Measurements from ENCODE around the gene APBB1.
"Not testable (repeated sequence)": the region's sequence is repeated elsewhere in the genome, so short reads cannot be mapped to it uniquely, and the experiment has no call there.

APBB1 gene

GRCh38 chr11:6415797-6416196 lies 3.1 kb downstream of the APBB1 start:
- DNase-seq: no peak

DNA sequence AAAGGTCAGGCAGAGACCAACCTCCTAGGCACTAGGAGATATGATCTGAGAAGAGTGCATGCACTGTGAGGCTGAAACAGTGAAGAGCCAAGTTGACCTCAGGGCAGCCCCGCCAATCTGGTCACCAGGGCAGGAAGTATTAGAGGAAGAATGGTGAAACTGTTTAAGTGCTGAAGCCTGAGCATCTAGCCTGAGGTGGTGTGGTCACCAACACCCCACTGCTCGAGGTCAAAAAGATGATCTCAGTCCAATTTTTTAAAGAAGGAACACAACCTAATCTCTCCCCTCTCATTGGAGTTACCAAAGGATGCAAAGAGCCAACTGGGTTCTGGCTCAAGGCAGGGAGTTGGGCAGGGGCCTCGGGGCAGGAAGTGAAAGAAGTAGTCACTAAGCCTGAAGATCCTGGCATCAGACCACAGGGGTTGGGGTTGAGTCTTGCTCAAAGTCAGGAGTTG lies 4.0 kb downstream of the APBB1 start:
- no peak for DNase-seq

DNA sequence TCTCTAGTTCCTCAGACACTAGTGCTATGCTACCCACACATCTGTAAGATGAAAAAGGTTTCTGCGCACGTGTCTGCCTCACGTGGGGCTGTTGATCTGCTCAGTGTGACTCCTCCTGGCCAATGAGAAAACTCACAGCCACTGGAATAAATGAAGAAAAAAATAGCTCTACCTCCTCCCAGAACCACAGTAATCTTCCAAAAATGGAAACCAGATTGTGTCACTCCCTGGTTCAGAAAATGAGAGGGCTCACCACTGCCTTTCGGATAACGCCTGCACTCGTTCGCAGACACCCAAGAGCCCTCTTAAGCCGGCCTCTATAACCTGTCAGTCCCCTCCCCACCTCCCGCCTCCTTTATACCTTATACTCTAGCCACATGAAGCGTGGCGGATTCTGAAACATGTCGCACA lies 5.1 kb downstream of the APBB1 start:
- no peak for DNase-seq

DNA sequence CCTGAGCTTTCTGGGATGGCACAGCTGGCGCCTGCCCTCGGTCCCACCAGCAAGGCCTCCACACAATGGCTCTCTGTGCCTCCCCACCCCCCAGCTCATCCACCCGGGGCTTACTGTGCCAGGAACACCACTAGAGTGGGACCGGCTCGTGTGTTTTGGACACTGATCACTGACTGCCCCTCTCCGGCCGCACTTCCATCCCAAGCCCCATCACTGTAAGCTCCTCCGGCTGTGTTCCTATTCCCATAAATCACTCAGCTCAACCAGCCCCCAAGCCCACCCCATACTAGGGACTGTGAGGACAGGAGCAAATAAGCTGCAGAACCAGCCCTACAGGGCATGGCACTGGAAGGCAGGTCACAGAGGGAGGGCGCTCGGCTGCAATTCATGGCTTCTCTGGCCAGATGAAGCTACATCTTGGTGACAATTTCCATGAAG lies 7.3 kb downstream of the APBB1 start:
- DNase-seq: no peak

GRCh38 chr11:6410695-6411430 lies 8.0 kb downstream of the APBB1 start:
- no peak for DNase-seq

- no peak for DNase-seq
Observed at GRCh38 chr11:6406370-6406769, 12.5 kb downstream of the APBB1 start.

DNA sequence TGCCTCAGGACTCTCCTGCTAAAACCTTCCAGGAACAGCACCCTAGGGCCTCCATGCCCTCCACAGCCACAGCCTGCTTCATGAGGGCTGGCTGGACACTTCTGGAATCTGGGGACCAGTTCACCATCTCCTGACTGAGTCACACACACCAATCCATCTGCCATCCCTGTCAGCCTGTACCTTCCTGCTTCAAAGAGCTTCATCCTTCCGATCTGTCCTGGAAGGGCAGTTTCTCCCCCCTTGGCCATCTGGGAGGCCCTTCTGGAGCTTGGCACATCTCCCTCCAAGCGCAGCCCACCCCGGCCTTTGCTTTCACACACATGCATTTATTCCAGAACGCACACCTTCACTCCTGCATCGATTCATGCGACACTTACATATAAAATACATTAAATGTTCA lies 13.0 kb downstream of the APBB1 start:
- no peak for DNase-seq

DNA sequence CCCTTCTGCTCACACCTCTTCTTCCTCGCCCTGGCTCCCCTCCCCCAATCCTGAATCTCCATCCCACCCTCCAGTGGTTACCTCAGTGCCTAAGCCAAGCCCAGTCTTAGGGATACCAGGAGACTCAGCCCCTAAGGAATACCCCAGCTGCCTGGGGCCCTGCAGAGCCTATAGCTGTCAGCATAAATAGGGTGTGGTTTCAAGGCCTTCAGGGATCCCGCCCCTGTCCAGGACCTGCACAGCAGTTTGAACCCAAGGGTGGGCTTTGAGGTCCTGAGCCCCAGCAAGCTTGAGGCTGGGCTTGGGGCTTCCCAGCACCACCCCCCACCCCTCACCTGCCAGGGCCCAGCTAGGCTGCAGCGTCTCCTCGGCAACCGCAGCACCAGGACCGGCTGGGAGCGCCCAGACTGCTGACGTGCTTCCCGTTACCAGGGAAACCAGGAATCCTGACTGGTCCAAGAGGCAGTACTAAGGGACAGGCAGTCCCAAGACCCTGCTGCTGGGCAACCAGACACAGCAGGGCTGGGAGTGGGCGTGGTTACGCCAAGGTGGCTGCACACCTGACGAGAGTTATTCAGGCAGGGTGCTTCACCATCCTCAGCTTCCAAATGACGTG lies 13.7 kb downstream of the APBB1 start:
- peak; percentile 41 for DNase-seq

- no peak for DNase-seq
Observed at GRCh38 chr11:6404342-6405051, 14.4 kb downstream of the APBB1 start.

- no peak for DNase-seq
Observed at GRCh38 chr11:6403539-6403938, 15.4 kb downstream of the APBB1 start.

- DNase-seq: no peak
Observed at GRCh38 chr11:6402561-6402981, 16.3 kb downstream of the APBB1 start.

- DNase-seq: no peak
Observed at GRCh38 chr11:6402061-6402470, 16.8 kb downstream of the APBB1 start.

DNA sequence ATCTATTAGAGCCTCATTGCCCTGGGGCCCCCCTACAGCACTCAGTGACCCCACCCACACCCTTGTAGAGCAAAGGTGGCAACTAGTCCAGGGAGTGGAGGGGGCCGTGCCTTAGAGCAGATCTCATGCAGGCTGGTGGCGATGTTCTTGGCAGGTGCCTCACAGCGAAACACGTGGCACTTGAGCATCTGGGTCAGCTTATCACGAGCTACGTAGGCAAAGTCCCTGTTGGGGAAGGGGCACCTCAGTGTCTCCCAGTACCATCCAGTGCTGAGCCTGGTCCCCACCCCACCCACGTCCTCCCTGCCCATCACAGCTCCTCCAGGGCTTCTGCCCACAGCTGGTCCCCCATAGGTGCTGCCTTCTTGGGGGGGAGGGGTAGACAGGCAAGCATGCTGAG lies 17.4 kb downstream of the APBB1 start:
- DNase-seq: no peak

DNA sequence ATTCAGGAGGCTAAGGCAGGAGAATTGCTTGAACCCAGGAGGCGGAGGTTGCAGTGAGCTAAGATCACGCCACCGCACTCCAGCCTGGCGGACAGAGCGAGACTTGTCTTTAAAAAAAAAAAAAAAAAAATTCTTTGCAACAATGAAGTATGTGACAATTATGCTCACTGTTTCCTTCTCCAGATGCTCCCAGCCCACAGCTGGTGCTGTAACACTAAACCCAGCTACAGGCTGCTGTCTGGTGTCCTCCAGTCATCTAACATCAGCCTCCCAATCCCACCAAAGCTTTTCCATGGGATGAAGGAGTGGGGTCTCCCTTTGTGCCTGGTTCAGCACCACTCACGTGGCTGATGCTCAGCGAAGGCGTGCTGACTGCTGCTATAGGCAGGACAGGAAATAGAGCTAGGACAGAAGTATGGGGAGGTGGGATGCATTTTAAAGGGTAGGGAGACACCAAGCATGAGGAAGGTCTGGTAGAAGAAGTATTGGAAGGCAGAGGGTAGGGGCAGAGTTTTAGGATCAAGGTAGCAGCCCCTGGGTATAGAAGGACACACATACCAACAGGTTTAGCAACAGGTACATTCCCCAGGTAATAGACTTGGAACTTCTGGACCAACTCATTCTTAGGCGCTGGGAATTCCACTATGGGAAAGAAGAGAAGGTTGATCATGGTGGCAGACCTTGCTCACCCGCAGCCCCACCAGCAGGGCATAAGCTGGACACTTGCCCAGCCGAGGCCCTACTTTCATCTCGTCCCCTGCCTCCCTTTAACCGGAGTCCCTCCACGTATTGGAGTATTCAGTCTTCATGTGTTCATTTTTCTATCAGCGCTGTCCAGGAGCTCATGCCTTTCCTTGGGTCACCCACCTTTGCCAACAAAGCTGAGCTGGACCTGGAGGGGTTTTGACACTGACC lies 18.2 kb downstream of the APBB1 start:
- no peak for DNase-seq

DNA sequence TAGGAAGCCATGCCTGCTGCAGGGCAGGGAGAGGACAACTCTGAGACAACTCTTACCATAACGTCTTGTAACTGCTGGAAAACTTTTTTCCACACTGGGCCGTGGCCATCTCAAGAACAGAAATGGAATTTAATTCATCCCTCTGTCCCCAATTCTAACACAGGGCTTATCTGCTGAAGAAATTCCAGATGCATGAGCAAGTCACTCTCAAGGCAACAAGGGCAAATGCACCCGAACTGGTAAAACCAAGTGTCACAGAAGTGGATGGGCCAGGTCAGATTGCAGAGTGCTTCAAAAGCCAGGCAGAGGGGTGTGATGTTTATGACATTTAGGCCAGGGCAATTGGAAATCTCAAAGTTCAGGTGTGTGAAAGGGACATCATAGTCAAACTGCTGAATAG lies 21.3 kb downstream of the APBB1 start:
- no peak for DNase-seq

DNA sequence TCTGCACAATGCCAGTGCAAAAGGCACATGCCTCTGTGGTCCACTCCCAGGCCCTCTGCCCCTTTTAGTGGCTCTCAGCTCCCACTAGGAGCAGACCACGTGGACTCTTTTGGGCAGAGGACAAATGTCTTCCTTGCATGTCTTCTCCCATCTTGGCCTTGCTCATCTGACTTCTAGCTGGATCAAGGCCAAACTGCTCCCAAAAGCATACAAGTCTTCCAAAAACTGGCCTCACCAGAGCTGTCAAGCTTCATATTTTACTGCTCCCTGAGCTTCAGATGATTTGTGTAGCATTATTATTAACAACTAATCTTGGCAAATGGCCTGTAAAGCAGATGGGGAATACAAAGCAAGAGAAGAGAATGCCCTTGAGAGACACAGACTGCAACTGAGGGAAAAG lies 21.7 kb downstream of the APBB1 start:
- no peak for DNase-seq

DNA sequence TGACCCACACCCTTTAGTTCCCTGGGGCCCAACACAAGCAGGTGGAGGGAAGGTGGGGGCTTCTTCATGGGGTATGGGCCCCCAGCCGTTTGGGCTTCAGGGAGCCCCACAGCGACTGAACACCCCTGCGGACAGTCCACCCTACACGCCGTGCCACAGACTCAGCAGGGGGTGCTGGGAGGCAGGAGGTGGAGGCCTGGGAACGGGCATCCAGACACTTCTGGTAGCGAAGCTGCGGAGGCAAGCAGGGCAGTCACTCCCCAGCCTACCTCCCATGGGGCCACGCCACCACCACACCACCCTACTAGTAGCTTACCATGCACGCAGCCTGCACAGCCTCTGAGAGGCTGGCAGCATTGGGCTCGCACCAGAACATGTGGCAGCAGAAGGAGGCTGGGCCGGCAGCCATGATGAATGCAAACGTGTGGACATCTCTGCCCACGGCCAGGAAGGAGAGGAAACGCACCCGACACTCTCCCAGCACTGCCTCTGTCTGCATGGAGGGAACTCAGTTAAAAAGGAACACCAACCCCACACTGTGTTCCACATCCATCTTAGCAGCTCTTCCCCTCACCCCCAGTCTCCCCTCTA lies 23.3 kb downstream of the APBB1 start:
- DNase-seq: no peak

- DNase-seq: no peak
Observed at GRCh38 chr11:6393989-6394670, 24.8 kb downstream of the APBB1 start.

DNA sequence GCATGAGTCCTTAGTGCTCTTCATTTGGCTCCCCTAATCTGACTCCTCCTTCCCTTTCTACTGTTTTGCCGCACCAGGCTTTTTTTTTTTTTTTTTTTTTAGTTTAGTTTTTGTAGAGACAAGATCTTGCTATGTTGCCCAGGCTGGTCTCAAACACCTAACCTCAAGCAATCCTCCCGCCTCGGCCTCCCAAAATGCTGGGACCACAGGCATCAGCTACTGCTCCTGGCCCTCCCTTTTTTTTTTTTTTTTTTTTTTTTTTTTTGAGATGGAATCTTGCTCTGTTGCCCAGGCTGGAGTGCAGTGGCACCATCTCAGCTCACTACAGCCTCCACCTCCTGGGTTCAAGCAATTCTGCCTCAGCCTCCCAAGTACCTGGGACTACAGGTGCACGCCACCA lies 26.6 kb downstream of the APBB1 start:
- not testable (repeated sequence) for DNase-seq

DNA sequence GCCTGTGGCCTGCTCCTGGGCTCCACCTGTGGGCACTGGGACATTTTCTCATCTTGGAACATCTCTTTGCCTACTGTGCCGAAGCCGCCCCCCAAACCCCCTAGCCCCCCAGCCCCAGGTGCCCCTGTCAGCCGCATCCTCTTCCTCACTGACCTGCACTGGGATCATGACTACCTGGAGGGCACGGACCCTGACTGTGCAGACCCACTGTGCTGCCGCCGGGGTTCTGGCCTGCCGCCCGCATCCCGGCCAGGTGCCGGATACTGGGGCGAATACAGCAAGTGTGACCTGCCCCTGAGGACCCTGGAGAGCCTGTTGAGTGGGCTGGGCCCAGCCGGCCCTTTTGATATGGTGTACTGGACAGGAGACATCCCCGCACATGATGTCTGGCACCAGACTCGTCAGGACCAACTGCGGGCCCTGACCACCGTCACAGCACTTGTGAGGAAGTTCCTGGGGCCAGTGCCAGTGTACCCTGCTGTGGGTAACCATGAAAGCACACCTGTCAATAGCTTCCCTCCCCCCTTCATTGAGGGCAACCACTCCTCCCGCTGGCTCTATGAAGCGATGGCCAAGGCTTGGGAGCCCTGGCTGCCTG lies 27.3 kb downstream of the APBB1 start:
- DNase-seq: no peak

GRCh38 chr11:6390718-6391469 lies 28.0 kb downstream of the APBB1 start:
- no peak for DNase-seq
